ENCODE measurements around the gene MYPN.

- TF ChIP-seq CTCF (IDR thresholded peaks at IDR 0.05; ENCODE audit: poor library complexity): no peak
- no peak for TF ChIP-seq EZH2 (IDR thresholded peaks at IDR 0.05; ENCODE audit: borderline replicate concordance)
These were observed 115.5 kb downstream of the MYPN start for GRCh38 chr10:68224810-68225209.

All from hepatocyte (in vitro differentiated cells).